Islet precursor cell (in vitro differentiated cells): ENCODE results near the gene PTPN7.
A peak's percentile ranks its signal among the peaks of the same experiment; 100 is the strongest.

Experiments
- DNase-seq: peaks from one replicate; pipeline ENCODE4 v3.0.0-alpha.2; 2018

Gene PTPN7

DNA sequence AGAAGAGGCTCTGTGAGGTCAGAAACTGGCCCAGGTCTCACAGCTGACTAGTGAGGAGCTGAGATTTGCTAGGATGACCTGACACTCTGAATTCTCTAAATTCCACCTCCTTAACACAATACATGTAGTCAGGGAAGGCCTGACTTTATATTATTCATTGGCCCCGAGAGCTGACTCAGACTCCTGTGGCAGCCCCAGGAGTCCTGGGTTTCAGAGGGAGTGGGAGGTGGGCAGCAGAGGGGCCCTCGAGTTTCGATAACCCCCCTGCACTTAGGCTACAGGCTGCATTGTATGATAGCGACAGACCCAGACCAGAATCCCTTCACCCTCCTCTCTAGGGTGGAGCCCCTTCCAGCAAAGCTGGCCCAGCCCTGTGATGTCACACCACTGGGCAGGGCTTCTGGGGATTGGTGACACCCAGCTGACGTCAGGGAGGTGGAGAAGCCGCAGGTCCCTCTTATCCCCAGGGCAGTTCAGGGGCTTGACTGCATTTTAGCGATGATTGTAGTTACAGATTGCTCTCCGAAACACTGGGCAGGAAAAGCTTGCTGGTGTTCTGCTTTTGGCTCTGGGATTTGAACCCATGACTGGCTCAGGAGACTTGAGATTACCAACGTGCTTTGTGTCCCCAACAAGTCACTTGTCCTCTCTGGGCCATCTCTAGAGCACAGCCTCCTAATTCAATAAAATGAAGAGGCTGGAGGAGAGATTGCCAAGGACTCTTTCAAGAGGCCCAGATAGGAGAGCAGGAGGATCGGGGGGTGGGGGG lies 54.6 kb downstream of the PTPN7 start:
- peak; percentile 97 for DNase-seq

DNA sequence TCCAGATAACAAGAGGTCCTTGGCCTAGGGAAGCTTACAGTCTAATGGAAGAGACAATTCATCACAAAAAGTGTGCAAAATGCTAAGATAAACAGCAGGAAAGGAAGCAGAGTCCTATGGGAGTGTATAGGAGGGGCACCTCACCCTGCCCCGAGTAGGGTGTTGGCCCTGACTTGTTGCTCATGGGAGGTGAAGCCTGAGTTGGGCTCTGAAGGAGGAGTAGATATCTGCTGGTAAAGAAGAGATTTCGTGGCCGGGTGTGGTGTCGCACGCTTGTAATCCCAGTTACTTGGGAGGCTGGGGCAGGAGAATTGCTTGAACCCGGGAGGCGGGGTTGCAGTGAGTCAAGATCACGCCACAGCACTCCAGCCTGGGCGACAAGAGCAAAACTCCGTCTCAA lies 56.3 kb downstream of the PTPN7 start:
- no peak for DNase-seq

DNA sequence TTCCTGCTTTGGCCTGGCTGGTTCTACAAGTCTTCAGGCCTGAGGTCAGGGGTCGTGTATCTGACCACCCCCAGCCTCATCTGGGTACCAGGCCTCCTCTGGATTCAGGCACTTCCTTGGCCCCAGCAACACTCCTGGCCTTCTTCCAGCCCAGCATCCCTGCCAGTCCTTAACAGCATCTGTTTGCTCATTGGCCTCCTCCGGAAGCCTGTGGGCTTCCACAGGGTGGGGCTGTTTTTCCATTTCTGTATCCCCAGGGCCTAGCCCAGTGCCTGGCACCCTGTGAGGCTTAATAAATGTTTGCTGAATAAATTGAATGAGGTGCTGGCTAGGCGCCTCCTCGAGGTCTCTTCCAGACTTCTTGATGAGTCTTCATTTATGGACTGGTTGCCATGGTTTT lies 59.2 kb downstream of the PTPN7 start:
- no peak for DNase-seq
